ENCODE data around the gene PSMA1. TPM values are rescaled to one million over a fixed set of nuclear protein-coding genes. Genes with fewer than 3 reads are reported as not detected.

The PSMA1 gene
- total and polyA plus RNA-seq, 10 donors = 103 to 188 (median 135) TPM

DNA sequence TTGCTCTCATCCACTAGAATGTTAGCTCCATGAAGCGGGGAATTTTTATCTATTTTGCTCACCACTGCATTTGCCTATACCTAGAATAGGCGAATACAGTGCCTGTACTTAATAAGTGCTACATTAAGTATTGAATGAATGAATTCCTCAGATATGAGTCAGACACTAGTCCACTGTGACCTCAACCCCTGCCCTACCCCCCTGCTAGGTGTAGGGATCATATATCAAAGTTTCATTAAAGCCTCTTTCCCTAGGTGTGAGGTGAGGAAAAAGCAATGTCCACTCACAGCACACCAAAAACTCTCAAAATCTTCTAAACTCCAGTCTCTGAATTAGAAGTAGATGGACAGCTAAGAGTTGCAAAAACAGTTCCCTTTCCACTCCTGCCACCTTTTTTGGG, 9.8 kb upstream of the PSMA1 start:
- TF ChIP-seq POLR2A (IDR thresholded peaks at IDR 0.05) = no peak
- TF ChIP-seq CTCF (IDR thresholded peaks at IDR 0.05 in 8 of 11, conservative IDR thresholded peaks at IDR 0.05 in 3 of 11) = no peak
- no peak for TF ChIP-seq POLR2AphosphoS5 (IDR thresholded peaks at IDR 0.05)
- Histone ChIP-seq H3K4me3 (no peak overlapping the region), H3K36me3 (no peaks in the 10 kb centered on the region), H3K9me3 (no peaks in the 10 kb centered on the region), H3K27ac (no peak overlapping the region), H3K4me1 (no peaks in the 10 kb centered on the region), H3K27me3 (replicated peaks in 1 of 7) (no peaks in the 10 kb centered on the region)
- DNase-seq = no peak
- WGBS, 5 donors = 84 to 95% (median 91%) methylated on average over 2 of the region's 2 CpGs
- intact Hi-C loops (cut with DNase I; ENCODE audit: low total_unique reads) = no loop called here

GRCh38 chr11:14529321-14529720, 9.1 kb upstream of the PSMA1 start:
- WGBS, 5 donors = 56 to 68% (median 62%) methylated on average over 3 of the region's 3 CpGs
- H3K36me3 ChIP-seq = no peaks in the 10 kb centered on the region
- H3K27me3 ChIP-seq (replicated peaks in 1 of 7) = no peaks in the 10 kb centered on the region
- DNase-seq = no peak
- H3K4me1 ChIP-seq = no peaks in the 10 kb centered on the region
- intact Hi-C loops (cut with DNase I; ENCODE audit: low total_unique reads) = no loop called here
- no peaks in the 10 kb centered on the region for H3K9me3 ChIP-seq
- TF ChIP-seq POLR2A (IDR thresholded peaks at IDR 0.05) (no peak), POLR2AphosphoS5 (IDR thresholded peaks at IDR 0.05) (no peak), CTCF (IDR thresholded peaks at IDR 0.05 in 8 of 11, conservative IDR thresholded peaks at IDR 0.05 in 3 of 11) (no peak)
- no peak overlapping the region for H3K4me3 ChIP-seq
- H3K27ac ChIP-seq = no peak overlapping the region

- DNase-seq = no peak
- H3K27me3 ChIP-seq (replicated peaks in 1 of 7) = no peaks in the 10 kb centered on the region
- intact Hi-C loops (cut with DNase I; ENCODE audit: low total_unique reads) = no loop called here
- H3K4me1 ChIP-seq = peaks cover 22 to 29% (median 25%) of the 10 kb centered on the region in 6 donors
- no peaks in the 10 kb centered on the region for H3K9me3 ChIP-seq
- WGBS, 5 donors = 93 to 100% (median 100%) methylated on average over 1 of the region's 1 CpG
- TF ChIP-seq POLR2AphosphoS5 (IDR thresholded peaks at IDR 0.05) (no peak), POLR2A (IDR thresholded peaks at IDR 0.05) (no peak), CTCF (IDR thresholded peaks at IDR 0.05 in 8 of 11, conservative IDR thresholded peaks at IDR 0.05 in 3 of 11) (no peak)
- no peak overlapping the region for H3K27ac ChIP-seq
- no peak overlapping the region for H3K4me3 ChIP-seq
- peaks cover 0 to 9% (median 4%) of the 10 kb centered on the region in 6 donors for H3K36me3 ChIP-seq
These were observed 2.6 kb upstream of the PSMA1 start for GRCh38 chr11:14522801-14523200.

DNA sequence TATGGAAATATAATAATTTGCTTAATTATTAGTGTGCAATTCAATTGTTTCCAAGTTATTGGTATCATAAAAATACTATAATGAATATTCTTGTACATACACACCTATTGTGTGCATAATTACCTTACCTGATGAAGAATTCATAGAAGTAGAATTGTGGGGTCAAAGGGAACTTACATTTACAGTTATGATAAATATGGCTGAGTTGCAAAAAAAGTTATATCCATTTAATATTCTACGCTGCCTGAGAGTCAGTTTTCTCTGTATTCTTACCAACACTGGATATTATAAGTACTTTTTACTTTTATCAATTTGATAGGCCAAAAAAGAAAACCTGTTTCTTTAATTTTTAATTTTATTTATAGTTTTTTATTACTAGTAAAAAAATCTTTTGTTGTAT, 2.1 kb upstream of the PSMA1 start:
- no peak overlapping the region for H3K4me3 ChIP-seq
- H3K9me3 ChIP-seq = no peaks in the 10 kb centered on the region
- no peak for TF ChIP-seq CTCF (IDR thresholded peaks at IDR 0.05 in 8 of 11, conservative IDR thresholded peaks at IDR 0.05 in 3 of 11)
- intact Hi-C loops (cut with DNase I; ENCODE audit: low total_unique reads) = no loop called here
- H3K27me3 ChIP-seq (replicated peaks in 1 of 7) = no peaks in the 10 kb centered on the region
- peaks cover 0 to 15% (median 8%) of the 10 kb centered on the region in 6 donors for H3K36me3 ChIP-seq
- H3K4me1 ChIP-seq = peaks cover 22 to 35% (median 27%) of the 10 kb centered on the region in 6 donors
- no peak for DNase-seq
- whole genome bisulfite sequencing, 5 donors = 97 to 100% (median 98%) methylated on average over 1 of the region's 1 CpG
- no peak overlapping the region for H3K27ac ChIP-seq
